Fibroblast of skin of back (primary cell): Measurements from ENCODE around the gene NONO.
"Not testable (repeated sequence)": the region's sequence is repeated elsewhere in the genome, so short reads cannot be mapped to it uniquely, and the experiment has no call there.

Source experiments
- DNase-seq: peaks from one replicate; pipeline ENCODE4 v3.0.0-alpha.2; 2013

NONO gene

DNA sequence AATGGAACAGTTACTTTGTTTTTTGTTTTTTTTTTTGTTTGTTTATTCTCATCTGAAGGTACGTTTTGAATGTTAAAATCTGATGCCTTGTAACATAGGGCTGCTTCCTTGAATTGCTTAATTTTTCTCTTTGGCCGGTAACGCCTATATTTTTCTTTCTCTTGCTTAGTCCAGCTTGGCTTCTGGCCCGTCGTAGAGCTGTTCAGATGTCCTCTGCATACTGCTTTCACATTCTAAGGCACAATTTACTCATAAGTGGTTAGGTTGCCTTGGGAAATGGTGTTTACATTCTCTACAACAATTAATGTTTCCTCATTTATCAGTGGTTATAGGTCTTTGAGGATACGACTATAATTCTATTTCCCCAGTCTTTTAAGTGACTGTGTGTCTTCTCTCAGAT lies 7.9 kb downstream of the NONO start:
- DNase-seq: no peak

DNA sequence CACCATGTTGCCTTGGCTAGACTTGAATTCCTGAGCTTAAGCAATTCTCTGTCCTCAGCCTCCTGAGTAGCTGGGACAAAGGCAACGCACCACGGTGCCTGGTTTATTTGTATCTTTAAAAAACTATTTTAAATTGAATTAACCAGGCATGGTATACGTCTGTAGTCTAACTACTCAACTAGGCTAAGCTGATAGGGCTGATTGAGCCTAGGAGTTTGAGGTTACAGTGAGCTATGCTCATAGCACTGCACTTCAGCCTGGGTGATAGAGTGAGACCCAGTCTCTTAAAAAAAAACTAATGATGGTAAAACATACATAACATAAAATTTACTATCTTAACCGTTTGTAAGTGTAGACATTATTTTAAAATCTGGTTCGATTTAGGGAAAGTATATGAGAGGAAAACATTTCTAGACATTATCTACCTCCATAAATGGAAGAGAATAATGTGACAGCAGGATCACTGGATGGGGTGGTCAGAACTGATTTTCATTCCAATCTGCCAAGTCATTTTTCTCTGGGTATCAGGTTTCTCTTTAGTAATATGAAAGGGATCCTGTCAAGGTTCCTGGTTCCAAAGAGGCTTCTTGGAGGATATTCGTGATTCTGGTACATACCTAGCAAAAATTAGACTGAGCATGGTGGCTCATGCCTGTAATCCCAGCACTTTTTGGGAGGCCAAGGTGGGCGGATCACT lies 9.4 kb downstream of the NONO start:
- peak; percentile 81 for DNase-seq

DNA sequence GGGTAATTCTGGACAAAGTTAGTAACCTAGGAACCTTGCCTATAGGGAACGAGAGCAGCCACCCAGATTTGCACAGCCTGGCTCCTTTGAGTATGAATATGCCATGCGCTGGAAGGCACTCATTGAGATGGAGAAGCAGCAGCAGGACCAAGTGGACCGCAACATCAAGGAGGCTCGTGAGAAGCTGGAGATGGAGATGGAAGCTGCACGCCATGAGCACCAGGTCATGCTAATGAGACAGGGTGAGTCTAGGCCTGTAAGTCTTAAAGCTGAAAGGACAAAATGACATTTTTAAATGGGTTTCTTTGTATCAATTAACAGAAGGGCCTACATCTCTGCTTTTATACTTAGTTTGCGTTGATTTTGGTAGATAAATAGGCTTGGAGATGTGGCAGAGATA lies 13.4 kb downstream of the NONO start:
- no peak for DNase-seq

DNA sequence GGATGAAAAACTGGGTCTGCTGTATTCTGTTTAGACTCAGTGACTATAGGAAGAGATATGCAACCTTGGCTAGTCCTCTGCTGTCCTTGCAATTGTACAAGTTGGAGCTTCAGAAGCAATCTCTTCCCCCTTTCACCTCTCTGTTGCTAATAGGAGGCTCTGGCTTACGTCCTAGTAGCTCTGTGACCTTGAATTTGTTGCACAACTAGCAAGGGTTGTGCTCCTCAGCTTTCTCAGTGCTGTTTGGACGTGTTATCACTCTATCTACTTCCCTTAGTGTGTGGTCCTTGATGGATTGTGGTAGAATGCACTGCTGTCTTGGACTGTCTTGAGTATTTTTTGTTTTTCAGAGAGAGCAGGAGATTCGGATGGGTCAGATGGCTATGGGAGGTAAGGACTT lies 14.7 kb downstream of the NONO start:
- no peak for DNase-seq

DNA sequence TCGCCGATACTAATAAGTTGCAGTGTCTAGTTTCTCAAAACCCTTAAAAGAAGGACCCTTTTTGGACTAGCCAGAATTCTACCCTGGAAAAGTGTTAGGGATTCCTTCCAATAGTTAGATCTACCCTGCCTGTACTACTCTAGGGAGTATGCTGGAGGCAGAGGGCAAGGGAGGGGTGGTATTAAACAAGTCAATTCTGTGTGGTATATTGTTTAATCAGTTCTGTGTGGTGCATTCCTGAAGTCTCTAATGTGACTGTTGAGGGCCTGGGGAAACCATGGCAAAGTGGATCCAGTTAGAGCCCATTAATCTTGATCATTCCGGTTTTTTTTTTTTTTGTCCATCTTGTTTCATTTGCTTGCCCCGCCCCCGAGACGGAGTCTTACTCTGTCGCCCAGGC lies 16.6 kb downstream of the NONO start:
- not testable (repeated sequence) for DNase-seq

DNA sequence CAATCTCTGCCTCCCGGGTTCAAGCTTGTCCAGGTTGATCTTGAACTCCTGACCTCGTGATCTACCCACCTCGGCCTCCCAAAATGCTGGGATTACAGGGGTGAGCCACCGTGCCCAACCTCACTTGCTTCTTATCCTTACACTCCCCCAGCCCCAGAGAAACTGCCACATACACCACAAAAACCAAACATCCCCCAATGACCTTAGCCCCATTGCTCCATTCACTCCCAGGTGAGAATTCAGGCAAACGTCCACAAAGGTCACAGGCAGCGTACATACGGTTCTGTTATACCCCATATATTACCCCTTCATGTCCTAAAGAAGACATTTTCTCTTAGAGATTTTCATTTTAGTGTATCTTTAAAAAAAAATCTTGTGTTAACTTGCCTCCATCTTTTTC lies 17.1 kb downstream of the NONO start:
- DNase-seq: not testable (repeated sequence)

DNA sequence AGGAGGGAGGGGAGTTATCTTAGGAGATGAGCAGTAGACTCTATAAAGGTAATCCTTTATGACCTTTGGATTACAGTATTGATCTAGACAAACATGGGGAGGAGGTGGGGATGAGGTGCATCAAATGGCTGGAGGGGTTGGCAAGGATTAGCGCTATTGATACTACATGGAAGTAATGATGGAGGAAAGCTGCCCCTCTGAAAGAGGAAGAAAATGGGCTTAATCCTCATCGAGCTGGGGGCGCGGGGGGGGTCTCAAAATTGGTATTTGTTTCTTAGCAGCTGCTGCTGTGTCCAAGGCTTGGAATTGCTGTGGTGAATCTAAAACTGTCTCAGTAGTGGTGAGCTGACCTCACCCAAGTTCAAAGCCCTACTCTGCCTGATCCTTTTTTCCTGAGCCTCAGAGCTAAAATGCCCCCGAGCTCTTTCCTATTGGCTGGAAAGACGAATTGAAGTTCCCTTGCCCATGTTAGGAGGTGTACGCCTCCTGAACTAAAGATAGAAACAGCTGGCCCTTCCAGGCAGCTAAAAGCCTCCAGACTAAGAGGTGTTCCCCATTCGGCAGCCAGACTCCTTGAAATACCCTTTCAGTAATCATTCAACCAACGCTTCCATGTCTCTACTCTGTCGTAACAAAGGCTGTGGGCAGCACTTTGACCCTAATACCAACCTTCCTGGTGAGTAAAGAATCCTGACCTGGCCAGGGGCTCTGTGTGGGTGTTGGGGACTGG lies 17.9 kb downstream of the NONO start, which contains the start of gene ITGB1BP2:
ITGB1BP2 (plus strand) TSS at position 556 of the 730 bp plus-strand sequence; CDS start at position 613, 57 bp downstream.
- DNase-seq: peak; percentile 71

DNA sequence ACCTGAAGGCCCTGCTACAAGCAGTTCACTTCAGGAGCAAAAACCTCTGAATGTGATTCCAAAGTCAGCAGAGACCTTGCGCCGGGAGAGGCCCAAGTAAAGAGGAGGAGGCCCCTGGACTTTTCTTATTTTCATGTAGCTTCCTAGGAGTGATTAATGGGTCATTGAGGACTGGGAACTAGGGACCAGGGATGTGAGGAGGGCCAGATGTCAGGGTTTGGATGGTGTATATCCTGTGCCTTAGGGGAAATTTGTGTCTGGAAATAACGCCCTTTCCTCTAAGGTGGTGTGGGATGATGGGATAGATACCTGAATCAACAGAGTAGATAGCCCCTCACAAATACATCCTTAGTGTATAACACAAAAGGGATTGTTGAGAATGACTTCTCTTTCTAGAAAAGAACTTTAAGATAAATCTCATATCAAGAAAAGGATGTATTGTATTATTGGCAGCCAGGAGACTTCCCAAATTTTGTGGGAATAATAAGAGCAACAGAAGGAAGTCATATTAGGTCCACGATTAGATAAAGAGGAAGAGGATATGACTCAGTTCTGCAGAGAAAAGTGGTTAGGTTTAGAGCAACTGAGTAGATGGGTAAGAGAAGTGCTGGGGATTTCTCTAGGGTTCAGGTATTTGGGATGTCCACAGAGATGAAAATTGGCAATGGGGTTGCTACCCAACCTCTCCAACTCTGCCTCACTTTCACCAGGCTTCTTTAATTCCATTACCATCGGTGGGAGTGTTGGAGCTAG lies 19.2 kb downstream of the NONO start:
- DNase-seq: no peak

DNA sequence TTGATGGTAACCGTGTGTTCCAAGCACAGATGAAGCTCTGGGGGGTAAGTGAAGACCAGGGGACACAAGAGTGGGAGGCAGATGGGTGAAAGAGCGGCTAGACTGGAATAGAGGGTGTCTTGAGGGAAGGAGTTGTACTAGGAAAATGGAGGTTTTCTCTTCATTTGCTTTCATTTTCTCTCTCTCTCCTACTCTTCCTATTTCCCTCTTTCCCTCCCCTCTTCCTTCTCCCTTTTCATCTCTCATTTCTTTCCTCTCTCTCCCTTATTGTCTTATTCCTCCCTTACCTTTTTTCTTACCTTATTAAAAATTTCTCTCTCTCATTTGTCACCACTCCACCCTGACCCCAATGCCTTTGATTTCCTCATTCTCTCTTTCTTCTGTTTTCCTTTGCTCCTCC lies 21.1 kb downstream of the NONO start:
- no peak for DNase-seq

DNA sequence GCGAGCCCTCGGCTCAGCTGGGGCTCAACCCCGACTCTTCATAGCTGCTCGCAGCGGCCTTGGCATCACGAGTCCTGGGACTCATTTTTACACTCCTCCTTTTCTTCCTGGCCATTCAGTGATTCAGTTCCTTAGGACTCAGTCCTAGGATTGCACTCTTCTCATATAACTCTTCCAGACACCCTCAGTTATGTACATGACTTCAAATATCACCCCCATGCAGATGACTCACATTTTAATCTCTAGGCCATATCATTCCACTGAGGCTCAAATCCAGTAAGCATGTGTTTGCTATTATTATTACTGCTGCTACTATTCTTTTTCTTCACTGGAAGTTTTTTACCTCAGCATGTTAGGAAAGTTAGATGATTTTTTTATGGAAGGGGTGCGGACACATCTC lies 32.5 kb downstream of the NONO start:
- DNase-seq: peak; percentile 70

DNA sequence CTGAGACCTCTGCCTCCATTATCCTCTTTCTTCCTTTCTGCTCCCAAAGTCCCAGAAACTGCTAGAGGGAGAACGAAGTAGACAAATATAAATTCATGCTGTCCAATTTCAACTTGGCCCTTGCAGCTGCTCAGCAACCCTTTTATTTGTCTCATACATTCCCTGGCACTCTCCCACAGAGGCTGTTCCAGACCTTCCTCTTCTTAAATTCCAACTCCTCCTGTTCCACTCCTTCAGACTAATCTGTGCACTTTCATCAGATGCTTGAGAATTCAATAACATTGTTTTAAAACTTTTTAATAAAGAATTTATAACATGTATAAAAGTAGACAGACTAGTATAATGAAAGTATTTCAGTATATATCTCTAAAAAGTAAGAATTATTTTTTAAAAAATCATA lies 33.5 kb downstream of the NONO start:
- not testable (repeated sequence) for DNase-seq

DNA sequence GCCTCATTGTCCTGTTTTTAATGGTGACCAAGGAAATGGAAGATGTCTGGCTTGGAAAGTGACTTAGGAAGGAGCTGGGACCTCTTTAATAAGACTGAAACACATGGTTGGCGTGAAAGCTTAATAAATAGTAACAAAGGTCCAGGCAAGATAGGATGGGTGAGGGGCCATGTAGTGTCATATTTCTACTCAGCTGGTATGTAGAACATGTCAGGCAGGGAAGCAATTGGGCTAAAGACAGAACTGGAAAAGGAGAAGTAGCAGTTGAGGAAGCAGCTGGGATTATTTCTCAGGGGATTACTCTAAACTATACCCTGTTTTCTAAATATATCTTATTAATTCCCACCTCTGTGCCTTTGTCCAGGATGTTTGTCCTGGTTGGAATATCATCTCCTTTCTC lies 36.7 kb downstream of the NONO start:
- DNase-seq: no peak

DNA sequence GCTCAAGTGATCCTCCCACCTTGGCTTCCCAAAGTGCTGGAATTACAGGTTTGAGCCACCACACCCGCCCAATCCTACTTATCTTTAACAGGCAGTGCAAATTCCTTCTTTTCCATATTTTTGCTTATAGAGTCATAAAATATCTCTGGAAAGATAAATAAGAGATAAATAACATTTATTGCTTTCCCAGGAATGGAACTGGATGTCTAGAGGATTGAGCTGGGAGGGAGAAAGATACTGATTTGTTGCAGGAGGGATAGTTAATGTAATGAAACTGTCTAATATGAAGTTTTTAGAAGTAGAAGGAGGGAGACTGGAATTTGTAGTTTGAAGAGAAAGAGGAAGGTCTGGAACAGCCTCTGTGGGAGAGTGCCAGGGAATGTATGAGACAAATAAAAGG lies 38.3 kb downstream of the NONO start:
- DNase-seq: no peak

DNA sequence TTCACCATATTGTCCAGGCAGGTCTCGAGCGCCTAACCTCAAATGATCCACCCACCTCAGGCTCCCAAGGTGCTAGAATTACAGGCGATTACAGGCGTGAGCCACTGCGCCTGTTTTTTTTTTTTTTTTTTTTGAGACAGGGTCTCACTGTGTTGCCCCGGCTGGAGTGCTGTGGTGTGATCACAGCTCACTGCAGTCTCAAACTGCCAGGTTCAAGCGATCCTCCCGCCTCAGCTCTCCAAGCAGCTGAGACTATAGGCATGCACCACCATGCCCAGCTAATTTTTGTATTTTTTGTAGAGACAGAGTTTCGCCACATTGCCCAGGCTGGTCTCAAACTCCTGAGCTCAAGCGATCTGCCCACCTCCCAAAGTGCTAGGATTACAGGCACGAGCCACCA lies 41.0 kb downstream of the NONO start:
- not testable (repeated sequence) for DNase-seq

DNA sequence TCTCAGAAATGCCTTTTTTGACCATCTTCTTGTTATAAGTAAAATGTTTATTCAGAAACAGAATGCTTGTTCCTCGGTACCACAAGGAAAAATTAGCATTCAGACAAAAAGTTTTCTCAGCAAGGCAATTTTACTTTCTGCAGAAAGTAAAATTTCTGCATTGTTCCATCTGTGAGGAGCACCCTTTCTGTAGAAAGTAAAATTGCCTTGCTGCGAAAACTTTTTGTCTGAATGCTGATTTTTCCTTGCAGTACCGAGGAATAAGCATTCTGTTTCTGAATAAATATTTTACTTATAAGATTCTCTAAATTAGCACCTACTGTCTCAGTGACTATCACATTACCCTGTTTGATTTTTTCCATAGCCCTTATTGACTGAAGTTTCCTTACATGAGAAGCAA lies 43.0 kb downstream of the NONO start:
- DNase-seq: no peak

DNA sequence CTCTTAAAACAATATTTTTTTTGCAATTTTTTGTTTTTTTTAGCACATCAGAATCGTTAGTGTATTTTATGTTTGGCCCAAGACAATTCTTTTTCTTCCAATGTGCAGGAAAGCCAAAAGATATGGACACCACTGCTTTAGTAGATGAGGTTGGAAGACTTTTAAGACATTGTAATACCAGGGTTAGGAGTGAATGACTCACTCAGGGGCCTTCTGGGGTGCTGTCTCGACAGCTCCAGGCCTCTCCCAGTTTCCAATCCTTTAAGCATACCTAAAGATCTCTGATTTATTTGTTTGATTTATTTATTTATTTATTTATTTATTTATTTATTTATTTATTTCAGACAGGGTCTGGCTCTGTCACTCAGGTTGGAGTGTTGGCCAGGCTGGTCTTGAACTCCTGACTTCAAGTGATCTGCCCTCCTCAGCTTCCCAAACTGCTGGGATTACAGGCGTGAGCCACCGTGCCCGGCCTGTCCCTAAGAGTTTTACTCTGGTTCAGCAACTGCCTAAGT lies 65.8 kb downstream of the NONO start:
- not testable (repeated sequence) for DNase-seq

DNA sequence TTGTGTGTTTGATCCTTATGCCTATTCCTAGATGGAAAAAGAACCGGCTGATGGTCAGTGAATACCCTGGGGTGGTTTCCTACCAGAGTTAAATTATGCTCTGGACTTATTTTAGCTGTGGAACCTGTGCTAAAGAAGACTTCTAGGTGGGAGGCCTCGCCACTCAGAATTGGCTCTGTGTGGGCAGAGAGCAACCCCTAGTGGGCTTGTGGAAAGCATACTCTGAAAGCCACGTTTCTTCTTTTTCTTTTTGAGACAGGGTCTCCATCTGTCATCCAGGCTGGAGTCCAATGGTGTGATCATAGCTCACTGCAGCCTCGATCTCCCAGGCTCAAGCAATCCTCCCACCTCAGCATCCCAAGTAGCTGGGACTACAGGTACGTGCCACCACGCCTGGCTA lies 66.4 kb downstream of the NONO start:
- DNase-seq: not testable (repeated sequence)
